HG03095 (cell line): ENCODE data around the gene ETF1.
"Not testable (repeated sequence)": the region's sequence is repeated elsewhere in the genome, so short reads cannot be mapped to it uniquely, and the experiment has no call there.

Source experiments
- ATAC-seq: cut with Tn5 transposase; IDR thresholded peaks from one replicate; pipeline ENCODE4 v1.9.1; 2021; ENCODE audit warnings: moderate library complexity; ENCODE audit not compliant: unreplicated experiment

The ETF1 gene

DNA sequence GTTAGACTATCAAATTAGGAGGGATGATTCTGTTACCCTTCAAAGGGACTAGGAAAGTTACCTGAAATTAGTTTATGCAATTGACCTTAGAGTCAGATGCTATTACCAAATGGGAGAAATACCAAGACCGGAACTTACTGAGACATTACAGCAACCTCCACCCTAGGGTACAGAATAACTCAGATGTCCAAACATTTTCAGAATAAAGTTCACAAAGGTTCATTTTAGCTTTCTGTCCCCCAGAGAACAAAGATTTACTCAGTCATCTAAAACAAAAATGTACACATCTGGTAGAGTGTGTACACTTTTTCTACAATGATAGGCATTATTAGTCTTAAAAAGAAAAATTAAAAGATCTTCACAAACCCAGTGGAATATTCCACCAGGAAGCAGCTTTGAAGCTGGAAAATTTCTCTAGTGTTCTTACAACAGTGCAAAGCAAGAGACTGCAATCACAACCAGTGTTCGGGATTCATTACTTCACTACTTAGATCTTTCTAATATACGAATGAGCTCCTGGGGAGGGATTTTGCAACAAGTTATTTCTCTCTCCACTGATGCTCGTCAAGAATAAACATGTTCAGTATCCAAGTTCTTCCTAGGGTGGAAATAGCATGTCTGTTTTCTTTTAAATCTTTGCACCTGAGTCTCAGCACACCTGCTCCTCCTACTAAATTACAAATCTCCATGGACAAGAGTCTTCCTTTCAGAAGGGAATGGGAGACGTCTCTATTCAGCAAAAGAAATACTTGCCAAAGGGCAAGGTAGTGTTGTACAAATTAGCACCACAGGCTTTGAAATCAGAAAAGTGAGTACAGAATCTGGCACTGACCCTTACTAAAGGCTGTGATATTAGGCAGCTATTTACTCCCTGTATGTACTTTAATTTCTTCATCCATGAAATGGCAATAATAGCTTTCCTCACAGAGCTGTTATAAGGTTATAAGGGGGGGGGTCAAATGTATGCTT lies 8.8 kb downstream of the ETF1 start:
- ATAC-seq: no peak

DNA sequence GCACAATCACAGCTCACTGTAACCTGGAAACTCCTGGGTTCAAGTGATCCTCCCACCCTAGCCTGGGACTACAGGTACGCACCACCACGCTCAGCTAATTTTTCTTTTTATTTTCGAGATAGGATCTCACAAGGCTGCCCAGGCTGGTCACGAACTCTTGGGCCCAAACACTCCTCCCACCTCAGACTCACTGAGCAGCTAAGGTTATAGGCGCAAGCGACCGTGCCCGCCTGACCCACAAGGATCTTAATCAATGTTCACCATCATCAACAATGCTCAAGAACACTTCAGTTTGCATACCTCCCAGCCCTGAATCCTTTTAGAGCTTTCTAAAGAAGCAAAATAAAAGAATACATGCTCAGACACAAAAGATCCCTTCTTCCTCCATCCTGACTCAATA lies 13.2 kb downstream of the ETF1 start:
- ATAC-seq: no peak

DNA sequence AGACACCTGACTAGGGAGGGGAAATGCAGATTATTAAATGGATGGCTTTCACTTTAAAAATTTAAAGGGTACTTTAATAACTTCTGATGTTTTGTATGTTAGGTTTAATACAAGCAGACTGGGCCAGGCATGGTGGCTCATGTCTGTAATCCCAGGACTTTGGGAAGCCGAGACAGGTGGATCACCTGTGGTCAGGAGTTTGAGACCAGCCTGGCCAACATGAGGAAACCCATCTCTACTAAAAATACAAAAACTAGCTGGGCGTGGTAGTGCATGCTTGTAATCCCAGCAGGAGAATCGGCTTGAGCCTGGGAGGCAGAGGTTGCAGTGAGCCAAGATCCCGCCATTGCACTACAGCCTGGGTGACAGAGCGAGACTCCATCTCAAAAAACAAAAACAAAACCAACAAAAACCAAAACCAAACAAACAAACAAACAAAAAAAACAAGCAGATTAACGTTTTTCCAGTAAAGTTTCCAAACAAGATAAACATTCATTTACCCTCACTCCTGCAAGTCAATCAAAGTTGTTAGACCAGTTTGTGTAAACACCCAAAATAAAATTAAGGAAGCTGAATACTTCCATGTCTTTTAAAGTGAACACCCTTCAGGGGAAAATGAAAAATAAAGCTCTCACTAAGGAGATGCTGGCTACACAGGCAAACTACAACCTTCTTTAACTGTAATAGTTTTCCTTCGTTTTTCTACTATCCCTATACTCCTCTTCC lies 14.1 kb downstream of the ETF1 start:
- ATAC-seq: no peak

- ATAC-seq: no peak
Measured at GRCh38 chr5:138528208-138528607, 14.8 kb downstream of the ETF1 start.

DNA sequence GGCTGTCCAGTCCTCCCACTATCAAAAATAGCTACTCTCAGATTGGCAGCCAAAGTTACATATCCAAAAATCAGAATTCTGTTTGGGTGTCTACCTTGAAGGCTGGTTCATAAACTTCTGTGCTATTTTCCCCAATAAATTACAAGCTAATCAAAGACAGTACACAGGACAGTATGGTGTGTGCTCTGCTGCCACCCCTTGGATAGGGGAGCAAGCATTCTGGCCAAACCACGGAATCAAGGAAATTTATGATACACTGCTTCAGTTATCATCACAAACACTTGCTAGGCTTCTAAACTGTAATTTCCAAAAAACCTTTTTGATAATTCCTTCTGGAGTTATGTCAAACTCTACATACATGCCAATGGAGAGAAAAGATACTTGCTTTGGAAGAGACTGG lies 15.9 kb downstream of the ETF1 start:
- no peak for ATAC-seq

GRCh38 chr5:138523406-138523805 lies 19.6 kb downstream of the ETF1 start:
- ATAC-seq: no peak

DNA sequence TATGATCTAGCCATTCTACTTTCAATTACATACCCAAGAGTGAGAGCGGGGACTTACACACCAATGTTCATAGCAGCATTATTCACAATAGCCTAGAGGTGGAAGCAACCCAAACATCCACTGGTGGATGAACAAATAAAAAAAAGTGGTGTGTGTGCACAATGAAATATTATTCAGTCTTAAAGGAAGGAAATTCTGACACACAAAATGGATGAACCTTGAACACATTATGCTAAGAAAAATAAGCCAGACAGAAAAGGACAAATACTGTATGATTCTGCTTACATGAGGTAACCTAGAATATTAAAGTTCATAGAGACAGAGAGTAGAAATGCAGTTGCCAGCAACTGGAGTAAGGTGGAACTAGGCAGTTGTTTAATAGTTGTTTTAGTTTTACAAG lies 22.1 kb downstream of the ETF1 start:
- ATAC-seq: no peak

- ATAC-seq: no peak
Measured at GRCh38 chr5:138517437-138517836, 25.6 kb downstream of the ETF1 start.

DNA sequence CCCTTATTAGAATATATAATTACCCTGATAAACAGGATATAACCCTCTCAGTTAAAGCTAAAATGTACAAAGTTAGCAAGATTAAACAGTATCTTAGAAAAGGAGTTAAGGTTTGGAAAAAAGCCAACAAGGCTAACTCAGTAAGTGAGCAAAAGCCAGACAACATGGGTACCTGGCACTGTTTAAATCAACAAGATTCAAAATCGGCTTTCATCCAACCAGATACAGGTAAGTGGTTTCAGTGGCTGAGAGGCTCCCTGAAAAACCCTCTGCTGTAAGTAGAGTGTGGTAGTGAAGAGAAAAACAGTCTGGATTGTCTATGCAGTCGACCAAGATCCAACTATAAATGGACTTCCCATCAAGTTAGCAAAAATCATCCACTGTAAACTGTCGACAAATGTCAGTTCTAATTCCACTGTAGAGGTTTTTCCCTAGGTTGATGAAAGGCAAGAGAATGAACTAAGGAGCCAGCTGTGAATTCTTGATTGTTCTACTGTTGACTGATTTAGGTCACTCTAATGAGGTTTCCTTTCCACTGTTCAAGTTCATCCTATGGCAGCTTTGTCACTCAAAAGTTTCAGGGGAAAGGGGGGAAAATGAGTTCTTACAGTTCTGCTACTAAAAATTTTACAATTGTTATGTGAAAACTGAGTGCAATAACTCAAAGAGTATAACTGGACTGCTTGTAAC lies 27.3 kb downstream of the ETF1 start:
- ATAC-seq: no peak

GRCh38 chr5:138514021-138514420 lies 29.0 kb downstream of the ETF1 start:
- no peak for ATAC-seq

DNA sequence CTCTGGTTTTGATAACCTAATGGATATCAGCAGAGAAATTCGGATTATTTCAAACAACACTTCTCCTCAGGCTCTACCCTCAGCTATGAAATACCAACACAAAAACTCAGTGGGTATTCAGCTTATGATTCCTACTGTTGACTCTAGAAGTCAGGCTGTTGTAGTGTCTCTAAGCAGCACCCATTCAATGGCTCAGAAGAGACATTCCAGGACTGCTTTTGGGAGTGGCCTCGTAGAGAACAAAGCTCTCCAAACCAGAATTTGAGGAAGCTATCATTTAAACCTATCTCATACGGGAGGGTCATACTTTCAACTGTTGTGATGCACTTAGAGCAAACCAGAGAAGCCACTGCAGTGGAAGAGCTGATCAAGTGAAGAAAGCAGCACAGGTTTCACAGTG lies 34.1 kb downstream of the ETF1 start:
- ATAC-seq: no peak

DNA sequence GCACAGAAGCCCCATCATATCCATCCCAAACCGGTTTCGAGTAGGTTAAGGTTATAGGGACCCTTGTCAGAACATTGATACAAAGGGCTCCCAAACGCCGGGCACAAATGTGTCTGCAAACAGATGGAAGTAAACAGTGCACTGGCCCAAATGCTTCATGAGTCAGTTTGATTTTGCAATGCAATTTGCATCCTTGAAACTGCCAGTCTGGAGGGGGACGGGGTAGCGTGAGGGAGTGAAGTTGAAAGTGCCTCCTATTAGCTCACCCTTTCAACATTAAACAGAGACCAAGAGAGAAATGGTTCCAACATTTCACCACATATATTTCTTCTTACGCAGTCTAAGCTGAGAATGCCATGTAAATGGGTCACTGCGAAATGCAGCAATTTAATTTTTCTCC lies 35.6 kb downstream of the ETF1 start:
- not testable (repeated sequence) for ATAC-seq

DNA sequence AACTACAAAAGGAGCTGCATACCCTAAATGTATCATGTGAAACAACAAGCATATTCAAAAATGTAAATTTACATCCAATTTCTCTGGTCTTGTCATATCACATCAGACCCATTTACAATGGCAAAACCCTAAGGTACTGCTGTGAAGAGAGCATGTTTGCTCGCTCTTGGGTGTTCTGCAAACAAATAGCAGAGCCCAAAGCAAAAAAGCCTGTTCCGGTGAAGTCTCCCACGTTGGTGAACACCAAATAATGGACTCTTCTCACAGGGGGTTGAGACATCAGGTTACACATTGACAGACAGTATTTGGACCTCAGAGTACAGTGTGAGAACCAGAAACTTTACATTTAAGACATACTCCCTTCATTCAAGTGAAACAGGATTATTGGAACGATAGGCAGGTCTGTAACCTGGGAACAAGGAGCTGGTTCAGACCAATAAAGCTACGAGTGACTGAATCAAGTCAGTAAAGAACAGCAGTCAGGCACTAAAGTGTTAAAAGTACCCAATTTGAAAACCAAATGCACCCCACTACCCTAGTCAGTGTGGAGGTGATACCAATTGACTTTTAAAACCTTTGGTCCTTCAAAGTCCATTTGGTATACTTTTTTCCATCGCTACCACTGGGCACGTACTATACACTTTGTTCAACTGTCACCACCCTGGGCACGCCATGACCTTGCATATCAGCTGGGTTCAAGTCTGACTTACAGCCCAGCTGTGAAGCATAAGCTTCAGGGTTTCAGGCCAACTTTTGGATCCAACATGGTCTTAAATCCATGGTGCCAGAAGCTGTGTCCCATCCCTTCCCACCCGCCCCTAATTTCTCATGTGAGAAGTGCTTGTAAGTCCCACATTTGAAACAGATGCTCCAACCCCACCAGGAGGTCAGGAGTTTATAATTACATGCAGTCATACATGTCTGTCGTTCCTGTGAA lies 36.4 kb downstream of the ETF1 start:
- ATAC-seq: no peak

DNA sequence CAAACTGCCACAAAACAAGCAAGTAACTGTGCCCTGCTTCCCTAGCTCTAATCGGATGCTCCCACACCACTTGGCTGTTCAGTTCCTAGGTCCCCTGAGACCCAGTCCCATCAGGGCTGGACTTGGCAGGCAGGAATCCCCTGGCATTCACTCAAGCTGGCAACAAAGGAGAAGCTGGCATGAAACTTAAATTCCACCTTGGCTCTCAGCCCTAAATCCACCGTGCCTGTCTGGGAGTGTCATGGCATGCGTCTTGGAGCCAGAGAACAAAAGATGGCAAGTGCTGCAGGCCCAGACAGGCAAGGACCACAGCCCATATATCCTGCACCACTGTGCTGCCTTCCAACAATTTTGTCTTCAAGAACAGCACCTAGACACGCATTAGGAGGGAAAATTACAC lies 38.2 kb downstream of the ETF1 start:
- no peak for ATAC-seq

- no peak for ATAC-seq
Measured at GRCh38 chr5:138503487-138504270, 39.4 kb downstream of the ETF1 start.

GRCh38 chr5:138502521-138502920 lies 40.5 kb downstream of the ETF1 start:
- no peak for ATAC-seq

DNA sequence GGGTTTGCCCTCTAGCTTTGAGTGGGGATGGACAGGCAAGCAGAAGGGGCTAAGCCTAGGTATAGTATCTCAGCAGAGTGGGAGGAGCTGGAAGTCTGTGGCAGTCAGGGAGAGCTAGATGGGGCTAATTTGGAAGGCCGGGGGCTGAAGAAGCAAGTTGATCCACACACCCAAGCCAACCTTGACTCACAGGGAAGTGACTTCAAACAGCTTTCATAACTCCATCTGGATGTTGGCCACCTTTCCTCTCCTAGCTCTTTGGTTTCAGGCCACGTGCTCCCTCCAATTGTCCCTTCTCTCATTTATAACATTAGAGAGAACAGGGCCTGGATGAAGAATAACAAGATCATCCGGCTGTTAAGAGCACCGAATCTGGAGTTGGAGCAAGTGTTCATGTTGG lies 40.9 kb downstream of the ETF1 start:
- ATAC-seq: no peak

GRCh38 chr5:138498376-138498775 lies 44.7 kb downstream of the ETF1 start:
- ATAC-seq: no peak

DNA sequence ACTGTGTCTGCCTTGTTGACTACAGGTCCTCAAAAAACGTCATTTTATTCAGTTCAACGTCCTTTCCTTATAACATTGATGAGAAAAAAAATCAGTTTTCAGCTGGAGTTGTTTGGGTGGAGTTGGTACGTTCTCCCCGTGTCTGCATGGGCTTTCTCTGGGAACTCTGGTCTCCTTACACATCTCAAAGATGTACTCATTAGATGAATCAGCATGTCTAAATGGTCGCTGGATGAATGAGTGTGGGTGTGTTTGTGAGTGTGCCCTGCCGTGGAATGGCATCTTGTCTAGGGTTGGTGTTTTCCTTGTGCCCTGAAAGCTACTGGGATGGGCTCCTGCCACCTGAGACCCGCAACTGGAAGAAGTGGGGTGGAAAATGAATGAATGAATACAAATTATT lies 47.7 kb downstream of the ETF1 start:
- ATAC-seq: no peak

GRCh38 chr5:138492560-138493045 lies 50.4 kb downstream of the ETF1 start:
- ATAC-seq: no peak
